Stimulated activated CD4-positive, alpha-beta T cell treated with anti-CD3 and anti-CD28 coated beads, Interleukin-1b, Interleukin-23, amount 100 ng/mL, for 4 hours (primary cell): ENCODE measurements around the gene MACIR.

Experiments
- DNase-seq, 2 donors: peaks; one replicate each; pipeline ENCODE4 v3.0.0-alpha.2; 2020; ENCODE audit warnings: low read depth in 2 of 2

MACIR gene

DNA sequence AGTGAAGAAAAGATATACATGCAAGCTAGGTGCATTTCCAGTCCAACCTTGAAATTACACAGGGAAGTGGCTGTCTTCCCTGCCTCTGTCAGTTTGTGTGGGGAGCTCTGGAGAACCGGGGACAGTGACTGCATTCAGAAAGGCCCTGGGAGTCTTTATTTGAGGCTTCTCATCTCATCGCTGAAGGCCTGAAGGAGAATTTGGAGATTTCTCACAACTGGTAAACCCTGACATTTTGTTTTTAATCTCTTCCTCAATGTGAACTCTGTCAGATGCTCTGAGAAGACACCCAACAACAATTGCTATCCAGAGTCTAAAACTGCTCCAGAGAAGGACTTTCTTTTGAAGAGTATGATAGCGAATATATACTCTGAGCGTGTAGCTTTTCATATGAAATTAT lies 33.0 kb downstream of the MACIR start:
- DNase-seq: no peak

DNA sequence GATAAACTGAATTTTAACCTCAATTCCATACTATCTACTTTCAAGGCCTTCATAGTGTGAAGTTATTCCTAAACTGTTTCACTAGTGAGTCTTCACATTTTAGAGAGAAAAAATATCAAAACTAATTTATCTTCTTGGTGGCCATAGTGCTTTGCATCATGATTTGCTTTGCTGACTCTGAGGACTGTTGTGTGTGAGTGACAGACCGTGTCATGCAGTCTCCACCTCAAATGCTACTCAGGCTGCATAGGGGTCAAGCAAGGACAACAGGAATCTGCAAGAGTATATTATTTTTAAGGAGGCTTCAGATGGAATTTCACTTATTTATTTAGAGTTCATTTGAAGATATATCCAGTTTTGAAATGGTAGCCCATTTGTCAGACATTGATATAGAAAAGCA lies 34.5 kb downstream of the MACIR start:
- DNase-seq: no peak

DNA sequence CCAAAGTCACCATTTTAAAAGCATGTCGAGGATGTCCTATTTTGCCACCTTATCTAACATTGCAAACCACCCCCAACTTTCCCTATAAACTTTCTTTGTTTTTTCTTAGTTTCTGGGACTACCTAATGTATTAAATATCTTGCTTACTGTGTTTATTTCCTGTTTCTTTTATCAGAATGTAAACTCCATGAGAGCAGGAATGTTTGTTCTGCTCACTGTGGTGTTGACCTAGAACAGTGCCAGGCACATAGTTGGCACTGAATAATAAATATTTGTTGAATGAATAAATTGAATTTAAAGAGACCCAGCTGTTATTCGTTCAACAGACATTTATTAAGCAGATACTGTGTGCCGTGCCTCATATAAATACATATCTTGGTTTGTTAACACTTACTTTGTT lies 35.2 kb downstream of the MACIR start:
- DNase-seq: no peak

DNA sequence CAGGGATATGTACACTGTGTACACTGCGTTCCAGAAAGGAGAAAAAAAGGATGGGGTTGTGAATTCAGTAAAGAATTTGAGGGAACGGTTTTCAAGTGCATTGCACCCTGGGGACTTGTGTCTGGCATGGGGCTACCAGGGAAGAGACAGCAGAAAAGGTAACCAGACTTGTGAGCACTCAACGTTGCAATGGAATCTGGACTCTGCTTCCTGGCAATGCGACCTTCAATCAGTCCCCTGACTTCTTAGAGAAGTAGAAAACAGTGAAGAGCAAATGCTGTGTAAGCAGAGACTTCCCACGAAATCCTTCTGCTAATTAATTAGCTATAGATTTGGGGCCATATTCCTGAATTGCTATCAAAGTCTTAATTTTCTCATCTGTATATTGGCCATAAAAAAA lies 36.3 kb downstream of the MACIR start:
- DNase-seq: no peak

DNA sequence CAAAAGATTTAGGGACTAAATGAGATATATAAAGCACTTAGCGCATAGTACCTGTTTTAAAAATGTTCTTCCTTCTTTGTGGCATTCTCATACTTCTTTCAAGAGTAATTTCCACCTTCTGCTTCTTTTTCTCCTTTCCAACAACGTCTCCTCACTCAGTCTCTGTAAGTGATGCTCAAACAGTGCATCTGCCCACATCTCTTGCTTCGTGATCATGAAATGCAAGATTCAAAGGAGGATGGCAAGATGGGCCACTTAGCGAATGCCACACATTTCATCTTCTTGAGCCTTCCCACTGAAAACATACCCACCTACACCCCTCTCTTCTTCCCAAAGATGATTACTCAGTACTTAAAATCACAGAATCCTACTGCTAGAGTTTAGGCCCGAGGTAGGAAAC lies 36.9 kb downstream of the MACIR start:
- DNase-seq: no peak

DNA sequence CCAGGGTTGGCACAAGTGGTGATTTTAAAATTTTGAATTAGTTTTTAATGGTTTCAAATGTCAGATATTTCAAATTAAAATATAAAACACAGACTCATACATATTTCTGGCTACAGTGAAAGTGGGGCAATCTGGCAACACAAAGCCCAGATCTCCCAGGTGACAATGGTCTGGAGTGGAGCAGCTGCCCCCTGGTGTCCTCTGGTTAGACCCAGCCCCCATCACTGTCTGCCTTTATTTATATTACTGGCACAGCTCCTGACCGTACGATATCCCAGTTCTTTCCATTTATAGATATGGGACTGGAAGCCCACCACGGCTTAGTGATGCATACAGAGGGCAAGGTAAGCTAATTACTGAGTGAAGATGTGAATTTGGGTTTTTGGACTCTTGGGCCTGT lies 37.3 kb downstream of the MACIR start:
- no peak for DNase-seq

DNA sequence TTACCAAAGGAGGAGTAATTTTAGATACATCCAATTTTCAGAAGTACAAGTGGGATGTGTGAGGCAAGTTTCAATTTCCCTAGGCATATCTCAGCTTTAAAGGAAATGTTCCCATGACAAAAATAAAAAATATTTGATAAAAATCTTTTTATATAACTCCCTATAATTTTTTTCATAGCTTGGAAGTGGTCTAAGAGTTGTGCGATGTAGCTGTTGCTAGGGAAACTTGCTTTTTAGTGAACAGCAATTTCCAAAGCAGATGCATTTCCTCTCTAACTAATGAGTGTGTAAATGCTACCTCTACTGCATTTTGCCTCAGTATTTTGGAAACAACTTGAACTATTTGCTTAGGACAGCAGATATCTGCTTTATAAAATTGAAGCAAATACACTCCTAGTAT lies 39.6 kb downstream of the MACIR start:
- no peak for DNase-seq

DNA sequence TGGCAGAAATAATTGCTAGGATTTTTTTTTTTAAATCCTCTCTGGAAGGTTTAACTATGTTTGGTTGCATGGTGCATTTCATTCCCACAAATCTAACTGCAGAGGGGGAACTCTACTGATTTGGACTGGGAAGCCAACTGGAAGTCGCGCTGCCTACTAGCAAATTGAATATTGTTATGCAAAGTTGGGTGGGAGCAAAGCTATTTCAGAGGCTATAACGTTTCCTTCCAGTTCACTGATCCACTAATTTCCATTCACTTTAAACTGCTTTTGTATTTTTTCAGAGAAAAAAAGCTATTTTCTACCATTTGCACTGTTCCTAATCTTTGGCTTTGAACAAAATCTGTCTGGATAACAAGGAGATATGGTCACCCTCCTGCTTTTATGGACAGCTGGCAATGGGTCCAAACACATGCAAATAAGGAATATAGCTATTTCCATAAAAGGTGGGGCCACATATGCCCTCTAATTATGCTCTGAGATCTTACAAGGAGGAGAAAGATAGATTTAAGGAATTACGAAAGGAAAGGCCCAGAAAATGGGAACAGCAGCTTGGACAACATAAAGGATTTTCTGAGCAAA lies 40.1 kb downstream of the MACIR start:
- no peak for DNase-seq

DNA sequence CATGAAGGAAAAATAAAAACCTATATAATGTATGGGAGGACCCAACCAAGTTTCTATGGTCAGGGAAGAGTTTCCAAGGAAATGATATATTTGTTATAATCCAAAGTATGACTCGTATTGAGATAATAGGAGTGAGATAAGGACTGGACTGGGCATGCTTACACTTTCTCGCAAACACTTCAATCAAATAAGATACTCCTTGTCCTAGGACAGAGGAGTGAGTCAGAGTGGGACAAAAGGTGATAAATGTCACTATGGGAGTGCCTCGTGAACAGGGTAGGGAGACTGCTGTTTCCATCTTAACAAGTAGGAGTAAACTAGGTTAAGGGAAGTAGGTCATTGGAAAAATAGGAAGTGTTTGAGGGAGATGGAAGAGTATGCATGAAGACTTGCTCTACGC lies 47.2 kb downstream of the MACIR start:
- DNase-seq: no peak

DNA sequence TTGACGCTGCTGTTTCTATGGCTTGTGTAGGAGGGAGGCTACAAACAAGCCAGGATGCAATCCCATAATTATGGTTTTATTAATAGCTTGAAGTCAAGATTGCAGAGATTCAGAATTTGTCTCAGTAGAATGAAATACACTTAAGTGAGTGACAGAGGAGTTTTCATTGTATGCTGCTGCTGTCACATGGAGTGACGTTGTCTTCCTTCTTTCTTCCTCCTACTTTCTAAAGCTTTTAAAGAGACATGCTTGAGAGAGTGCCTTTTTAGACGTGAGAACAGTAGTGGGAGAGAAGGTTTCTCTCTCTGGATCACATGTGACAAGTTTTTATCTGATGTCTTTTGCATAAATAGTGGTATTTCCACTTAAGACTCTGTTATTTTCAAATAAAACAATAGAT lies 48.9 kb downstream of the MACIR start:
- no peak for DNase-seq

DNA sequence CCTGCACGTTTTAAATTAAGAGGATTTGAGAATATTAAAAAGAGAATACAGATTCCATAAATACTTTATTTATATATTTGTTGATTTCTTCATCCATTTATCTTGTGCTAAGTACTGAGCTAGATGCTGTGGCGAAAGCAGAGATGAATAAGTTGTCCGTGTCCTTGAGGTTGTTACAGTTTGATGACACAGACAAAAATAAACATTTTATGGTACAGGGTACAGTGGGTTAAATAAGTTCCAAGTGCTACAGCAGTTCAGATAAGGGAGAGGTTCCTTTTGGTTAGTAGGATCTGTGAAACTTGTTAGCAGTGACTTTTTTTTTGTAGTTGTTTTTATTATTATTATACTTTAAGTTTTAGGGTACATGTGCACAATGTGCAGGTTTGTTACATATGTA lies 50.2 kb downstream of the MACIR start:
- DNase-seq: no peak

DNA sequence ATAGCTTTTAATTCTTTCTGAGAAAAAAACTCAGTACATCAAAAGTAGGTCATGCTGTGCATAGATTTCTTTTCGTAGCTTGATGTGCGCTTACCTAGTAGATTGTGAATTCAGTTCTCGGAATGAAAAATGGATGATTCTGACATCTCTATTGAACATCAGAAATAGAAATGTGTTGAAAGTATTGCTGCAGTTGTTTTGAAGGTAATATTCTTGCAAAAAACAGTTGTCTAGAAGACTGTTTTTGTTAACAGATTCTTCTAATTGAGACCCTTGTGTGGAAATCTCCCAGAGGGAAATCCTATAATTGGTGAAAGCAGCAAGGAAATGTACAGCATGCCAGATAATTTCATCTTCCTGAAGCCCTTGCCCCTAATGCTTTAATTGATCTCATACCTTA lies 54.5 kb downstream of the MACIR start:
- DNase-seq: no peak

DNA sequence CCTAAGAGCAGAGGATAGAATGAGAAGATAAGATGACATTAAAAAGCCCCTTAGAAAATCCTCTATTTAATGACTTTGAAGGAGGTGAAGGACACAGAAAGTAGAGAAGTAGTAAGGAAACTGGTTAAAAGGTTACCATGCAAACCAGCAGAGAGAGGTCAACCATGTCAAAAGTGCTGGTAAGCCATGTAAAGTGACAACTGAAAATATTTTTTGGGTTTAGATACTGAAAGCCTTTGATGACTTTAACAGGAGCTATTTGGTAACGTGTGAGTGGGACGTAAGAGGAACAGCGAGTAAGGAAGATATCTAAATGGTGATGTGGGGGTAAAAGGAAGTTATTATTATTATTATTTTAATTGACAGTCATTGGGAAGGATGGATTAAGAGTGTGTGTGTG lies 56.9 kb downstream of the MACIR start:
- DNase-seq: no peak

DNA sequence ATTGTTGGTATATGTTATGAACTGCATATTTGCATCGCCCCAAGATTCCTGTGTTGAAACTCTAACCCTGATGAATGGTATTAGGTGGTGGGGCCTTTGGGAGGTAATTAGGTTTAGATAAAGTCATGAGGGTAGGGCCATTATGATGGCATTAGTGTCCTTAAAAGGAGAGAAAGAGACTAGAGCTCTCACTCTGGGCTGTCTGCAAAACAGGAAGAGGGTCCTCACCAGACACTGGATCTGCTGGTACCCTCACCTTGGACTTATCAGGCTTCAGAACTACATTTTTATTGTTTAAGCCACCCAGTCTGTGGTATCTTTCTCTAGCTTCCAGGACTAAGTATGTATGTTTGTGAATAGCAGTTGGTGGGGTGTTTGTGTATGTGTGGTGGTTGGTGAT lies 68.9 kb downstream of the MACIR start:
- no peak for DNase-seq

DNA sequence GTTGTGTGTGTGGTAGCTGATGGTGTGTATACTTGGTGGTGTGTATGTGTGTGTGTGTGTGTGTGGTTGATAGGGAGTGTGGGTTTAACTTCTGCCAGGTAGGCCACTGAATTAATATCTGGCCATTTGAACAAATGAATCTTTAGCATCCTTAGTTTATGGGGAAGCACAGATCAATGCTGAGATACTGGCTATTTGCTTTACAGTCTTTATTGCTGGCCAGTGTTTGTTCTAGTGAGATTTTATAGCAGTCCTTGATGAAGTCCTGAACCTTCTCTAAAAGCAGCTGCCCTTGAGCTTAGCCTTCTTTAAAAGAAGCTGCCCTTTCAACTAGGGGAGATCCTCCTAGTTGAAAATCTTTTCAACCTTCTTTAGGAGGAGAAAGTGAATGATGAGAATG lies 69.3 kb downstream of the MACIR start:
- no peak for DNase-seq
